SK-N-MC (cell line): ENCODE data around the gene GOLGA6L22.
"Not testable (repeated sequence)": the region's sequence is repeated elsewhere in the genome, so short reads cannot be mapped to it uniquely, and the experiment has no call there.

ENCODE experiments used
- DNase-seq: peaks from one replicate; pipeline ENCODE4 v3.0.0-alpha.2; 2011; ENCODE audit warnings: low read depth, low spot score
- H3K27ac ChIP-seq: fragments of 200-600 bp; sonication (generic); 2 replicates; pipeline ENCODE4 v1.5.1; 2016; ENCODE audit warnings: mixed run types
- H3K36me3 ChIP-seq: fragments of 200-600 bp; sonication (generic); 2 replicates; pipeline ENCODE4 v1.6.1; 2017; ENCODE audit warnings: antibody characterized with exemption, low read length, mixed read lengths; ENCODE audit not compliant: insufficient read depth
- H3K4me3 ChIP-seq: fragments of 200-600 bp; sonication (generic); 2 replicates; pipeline ENCODE4 v1.5.1; 2016
- H3K9ac ChIP-seq: fragments of 200-600 bp; sonication (generic); 2 replicates; pipeline ENCODE4 v1.8.0; 2017; ENCODE audit warnings: mixed run types, mixed read lengths; ENCODE audit not compliant: insufficient read length
- H3K9me3 ChIP-seq: fragments of 200-600 bp; sonication (generic); 2 replicates; pipeline ENCODE4 v1.6.1; 2017; ENCODE audit warnings: low read depth, mild to moderate bottlenecking, antibody characterized with exemption, low read length, moderate library complexity, mixed read lengths

GOLGA6L22 gene, protein sequence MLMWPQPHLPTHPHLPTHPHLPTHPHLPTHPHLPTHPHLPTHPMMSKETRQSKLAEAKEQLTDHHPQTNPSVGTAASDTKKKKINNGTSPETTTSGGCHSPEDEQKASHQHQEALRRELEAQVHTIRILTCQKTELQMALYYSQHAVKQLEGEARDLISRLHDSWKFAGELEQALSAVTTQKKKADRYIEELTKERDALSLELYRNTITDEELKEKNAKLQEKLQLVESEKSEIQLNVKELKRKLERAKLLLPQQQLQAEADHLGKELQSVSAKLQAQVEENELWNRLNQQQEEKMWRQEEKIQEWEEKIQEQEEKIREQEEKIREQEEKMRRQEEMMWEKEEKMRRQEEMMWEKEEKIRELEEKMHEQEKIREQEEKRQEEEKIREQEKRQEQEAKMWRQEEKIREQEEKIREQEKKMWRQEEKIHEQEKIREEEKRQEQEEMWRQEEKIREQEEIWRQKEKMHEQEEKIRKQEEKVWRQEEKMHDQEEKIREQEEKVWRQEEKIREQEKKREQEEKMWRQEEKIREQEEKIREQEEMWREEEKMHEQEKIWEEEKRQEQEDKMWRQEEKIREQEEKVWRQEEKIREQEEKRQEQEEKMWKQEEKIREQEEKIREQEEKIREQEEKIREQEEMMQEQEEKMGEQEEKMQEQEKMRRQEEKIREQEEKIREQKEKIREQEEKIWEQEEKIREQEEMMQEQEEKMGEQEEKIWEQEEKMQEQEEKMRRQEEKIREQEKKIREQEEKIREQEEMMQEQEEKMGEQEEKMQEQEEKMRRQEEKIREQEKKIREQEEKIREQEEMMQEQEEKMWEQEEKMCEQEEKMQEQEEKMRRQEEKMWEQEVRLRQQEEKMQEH

GRCh38 chr15:22458603-22459002 lies at the start of gene GOLGA6L22:
Gene GOLGA6L22, plus strand, starts transcription at chr15:22458903. Its CDS starts 91 bp downstream, at chr15:22458994.
- not testable (repeated sequence) for H3K9ac ChIP-seq, H3K36me3 ChIP-seq, H3K27ac ChIP-seq, H3K9me3 ChIP-seq, H3K4me3 ChIP-seq, DNase-seq

- not testable (repeated sequence) for H3K9ac ChIP-seq, H3K9me3 ChIP-seq, DNase-seq, H3K4me3 ChIP-seq, H3K27ac ChIP-seq, H3K36me3 ChIP-seq
Measured at GRCh38 chr15:22417288-22417687, 41.4 kb upstream of the GOLGA6L22 start.

- H3K27ac ChIP-seq: not testable (repeated sequence)
Measured at GRCh38 chr15:22417795-22418194, 40.9 kb upstream of the GOLGA6L22 start.

GRCh38 chr15:22418212-22418611 lies 40.5 kb upstream of the GOLGA6L22 start:
- H3K27ac ChIP-seq, H3K4me3 ChIP-seq, H3K9ac ChIP-seq, DNase-seq, H3K9me3 ChIP-seq, H3K36me3 ChIP-seq: not testable (repeated sequence)

More at GRCh38 chr15:22417795-22418194, 40.9 kb upstream of the GOLGA6L22 start:
- not testable (repeated sequence) for DNase-seq, H3K36me3 ChIP-seq, H3K9ac ChIP-seq, H3K9me3 ChIP-seq, H3K4me3 ChIP-seq

GRCh38 chr15:22418666-22419065 lies 40.0 kb upstream of the GOLGA6L22 start:
- not testable (repeated sequence) for H3K36me3 ChIP-seq, H3K27ac ChIP-seq, DNase-seq, H3K4me3 ChIP-seq, H3K9ac ChIP-seq, H3K9me3 ChIP-seq

DNA sequence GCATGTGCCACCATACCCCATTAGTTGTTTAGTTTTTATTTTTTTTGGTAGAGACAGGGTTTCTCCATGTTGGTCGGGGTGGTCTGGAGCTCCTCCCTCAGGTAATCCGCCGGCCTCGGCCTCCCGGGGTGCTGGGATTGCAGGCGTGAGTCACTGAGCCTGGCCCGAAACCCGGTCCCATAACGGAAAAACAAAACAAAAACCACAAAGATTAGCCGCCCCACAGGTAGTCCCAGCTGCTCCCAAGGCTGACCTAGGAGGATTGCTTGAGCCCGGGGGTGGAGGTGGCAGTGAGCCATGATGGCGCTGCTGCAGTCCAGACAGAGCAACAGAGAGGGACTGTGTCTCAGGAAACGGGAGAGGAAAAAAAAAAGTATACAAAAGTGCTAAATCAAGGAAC lies 38.4 kb upstream of the GOLGA6L22 start:
- H3K9ac ChIP-seq, DNase-seq: not testable (repeated sequence)

GRCh38 chr15:22429426-22429825 lies 29.3 kb upstream of the GOLGA6L22 start:
- not testable (repeated sequence) for H3K36me3 ChIP-seq

More for the DNA sequence above, 38.4 kb upstream of the GOLGA6L22 start:
- H3K36me3 ChIP-seq, H3K27ac ChIP-seq, H3K4me3 ChIP-seq, H3K9me3 ChIP-seq: not testable (repeated sequence)

DNA sequence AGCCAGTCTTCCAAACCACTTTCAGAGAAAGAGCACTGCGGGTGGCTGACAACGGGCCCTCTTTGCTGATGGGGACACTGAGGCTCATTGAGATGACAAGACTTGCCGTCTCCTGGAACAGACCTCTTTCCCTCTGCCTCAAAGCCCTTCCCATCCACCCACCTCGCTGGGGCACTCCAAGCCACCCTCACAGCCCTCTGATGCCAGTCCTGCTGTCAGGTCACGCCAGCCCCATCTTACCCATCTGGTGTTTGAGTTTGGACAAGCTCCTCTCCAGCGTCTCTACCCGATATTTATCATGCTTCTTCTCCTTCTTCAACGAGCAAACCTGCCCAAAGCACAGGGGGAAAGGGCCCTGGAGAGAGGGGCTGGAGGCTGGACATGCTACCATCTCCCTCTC lies 27.0 kb upstream of the GOLGA6L22 start:
- H3K27ac ChIP-seq, H3K4me3 ChIP-seq, DNase-seq, H3K9ac ChIP-seq, H3K36me3 ChIP-seq, H3K9me3 ChIP-seq: not testable (repeated sequence)

More at GRCh38 chr15:22429426-22429825, 29.3 kb upstream of the GOLGA6L22 start:
- DNase-seq, H3K9ac ChIP-seq, H3K27ac ChIP-seq, H3K9me3 ChIP-seq, H3K4me3 ChIP-seq: not testable (repeated sequence)

DNA sequence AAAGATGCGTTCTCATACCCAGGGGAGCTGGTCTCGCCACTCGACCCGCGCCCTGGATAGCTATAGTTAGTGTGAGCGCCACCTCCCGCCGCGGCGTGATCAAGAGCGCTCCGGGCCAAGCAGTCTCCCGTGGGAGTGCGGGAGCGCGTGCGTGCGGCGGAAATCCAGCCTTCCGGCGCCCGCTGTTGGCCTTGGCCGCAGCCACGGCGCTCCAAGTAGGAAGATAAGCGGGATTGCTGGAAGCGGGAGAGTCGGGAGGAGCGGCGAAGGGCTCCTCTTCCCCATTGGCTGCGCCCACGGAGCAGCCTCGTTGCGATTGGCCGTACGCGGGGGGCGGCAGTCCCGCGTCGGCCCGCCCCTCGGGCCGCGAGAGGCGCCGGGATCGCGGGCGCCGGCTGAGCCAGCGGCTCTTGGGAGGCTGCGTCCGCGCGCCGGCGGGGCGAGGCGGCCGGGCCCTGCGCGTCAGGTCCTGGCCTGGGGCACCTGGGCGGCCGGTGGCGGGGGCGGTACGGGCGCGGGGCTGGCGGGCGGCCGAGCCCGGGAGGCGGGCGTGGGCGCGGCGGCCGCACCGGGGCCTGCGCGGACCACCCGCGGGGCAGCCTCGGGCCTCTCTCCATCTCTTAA lies 35.9 kb downstream of the GOLGA6L22 start:
- not testable (repeated sequence) for DNase-seq, H3K36me3 ChIP-seq, H3K27ac ChIP-seq, H3K9ac ChIP-seq, H3K9me3 ChIP-seq
- peak overlapping the region; percentile 65 for H3K4me3 ChIP-seq

DNA sequence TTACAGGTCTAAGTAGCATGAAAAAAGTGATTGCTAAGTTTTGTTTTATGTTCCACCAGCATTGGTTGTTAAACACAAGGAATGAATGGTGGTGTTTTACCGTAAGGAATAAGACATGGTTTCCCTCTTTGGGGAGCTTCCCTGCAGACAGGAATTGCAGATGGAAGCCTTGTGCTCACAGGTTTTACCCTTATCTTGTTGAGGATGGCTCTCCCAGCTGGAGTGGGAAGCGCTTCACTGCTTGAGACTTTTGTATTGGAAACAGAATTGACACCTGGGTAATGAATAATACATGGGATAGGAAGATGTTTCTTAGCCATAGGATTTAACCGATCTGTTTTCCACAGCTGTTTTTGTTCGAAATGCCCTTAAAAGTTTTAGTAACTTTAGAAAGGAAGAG lies 38.5 kb downstream of the GOLGA6L22 start:
- not testable (repeated sequence) for H3K4me3 ChIP-seq, DNase-seq, H3K9me3 ChIP-seq, H3K9ac ChIP-seq, H3K27ac ChIP-seq, H3K36me3 ChIP-seq

GRCh38 chr15:22498220-22498925 lies 39.7 kb downstream of the GOLGA6L22 start:
- H3K9me3 ChIP-seq, H3K9ac ChIP-seq, H3K36me3 ChIP-seq, H3K27ac ChIP-seq, DNase-seq, H3K4me3 ChIP-seq: not testable (repeated sequence)

DNA sequence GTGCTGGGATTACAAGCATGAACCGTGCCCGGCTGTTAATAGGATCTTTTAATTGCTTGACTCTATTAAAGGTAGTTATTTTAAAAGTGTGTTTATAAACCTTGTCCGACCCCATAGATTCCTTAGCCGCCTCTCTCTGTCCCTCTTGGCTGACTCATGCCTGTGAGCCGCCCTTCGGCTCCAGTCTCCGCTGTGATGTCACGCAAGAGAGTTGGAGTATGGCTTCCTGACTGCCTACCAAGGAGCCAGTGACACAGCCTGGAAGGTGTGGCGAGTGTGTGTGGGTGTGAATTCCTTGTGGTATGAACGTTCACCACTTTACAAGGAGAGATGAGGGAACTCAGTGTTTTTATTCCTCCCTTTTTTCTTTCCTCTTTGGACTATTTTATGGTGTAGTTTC lies 43.6 kb downstream of the GOLGA6L22 start:
- H3K4me3 ChIP-seq, H3K9me3 ChIP-seq, H3K27ac ChIP-seq, H3K9ac ChIP-seq, H3K36me3 ChIP-seq, DNase-seq: not testable (repeated sequence)

DNA sequence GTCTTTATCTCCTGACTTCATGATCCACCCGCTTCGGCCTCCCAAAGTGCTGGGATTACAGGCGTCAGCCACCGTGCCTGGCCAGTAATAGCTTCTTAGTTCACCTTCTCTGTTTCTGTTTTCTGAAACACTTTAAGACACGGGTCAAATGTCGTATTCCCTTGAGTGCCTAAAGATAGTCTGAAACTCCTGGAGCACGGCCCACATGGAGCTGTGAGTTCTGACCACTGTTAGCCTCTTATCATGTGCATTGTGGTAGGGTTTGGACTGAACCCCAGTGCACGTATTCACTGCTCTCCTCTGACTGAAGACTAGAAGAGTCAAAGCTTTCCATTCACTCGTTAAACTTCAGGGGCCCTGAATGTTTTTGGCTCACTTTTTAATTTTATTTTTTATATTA lies 48.3 kb downstream of the GOLGA6L22 start:
- H3K36me3 ChIP-seq, H3K4me3 ChIP-seq, H3K9ac ChIP-seq, H3K27ac ChIP-seq, H3K9me3 ChIP-seq, DNase-seq: not testable (repeated sequence)

DNA sequence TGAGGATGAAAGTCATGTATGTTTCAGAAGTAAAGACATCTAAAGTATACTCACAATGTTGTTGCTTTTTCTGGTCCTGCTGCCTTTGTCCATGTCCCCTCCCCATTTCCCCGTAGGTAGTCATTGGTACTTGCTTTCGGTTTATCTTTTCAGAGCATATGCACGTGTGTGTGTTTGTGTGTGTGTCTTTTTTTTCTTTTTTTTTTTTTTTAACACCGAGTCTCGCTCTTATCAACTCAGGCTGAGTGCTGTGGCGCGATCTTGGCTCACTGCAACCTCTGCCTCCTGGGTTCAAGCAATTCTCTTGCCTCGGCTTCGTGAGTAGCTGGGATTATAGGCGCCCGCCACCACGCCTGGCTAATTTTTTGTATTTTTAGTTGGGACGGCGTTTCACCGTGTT lies 57.4 kb downstream of the GOLGA6L22 start:
- not testable (repeated sequence) for H3K27ac ChIP-seq, H3K36me3 ChIP-seq, DNase-seq, H3K4me3 ChIP-seq, H3K9ac ChIP-seq, H3K9me3 ChIP-seq
